Mononuclear cell (primary cell): Measurements from ENCODE around the gene COA7. TPM values are rescaled to one million over a fixed set of nuclear protein-coding genes. Genes with fewer than 3 reads are reported as not detected.

Experiments used
- H3K27me3 ChIP-seq: 2 replicates; pipeline ENCODE4 v1.6.0; 2011; ENCODE audit warnings: low read length, control low read depth; ENCODE audit not compliant: insufficient read depth
- H3K4me1 ChIP-seq: 2 replicates; pipeline ENCODE4 v1.5.1; 2011; ENCODE audit warnings: mild to moderate bottlenecking, low read length, control low read depth; ENCODE audit not compliant: insufficient read depth
- H3K4me3 ChIP-seq: 2 replicates; pipeline ENCODE4 v1.5.1; 2011; ENCODE audit warnings: mild to moderate bottlenecking, low read length, moderate library complexity
- H3K9me3 ChIP-seq: 2 replicates; pipeline ENCODE4 v1.5.1; 2011; ENCODE audit warnings: low read depth, mild to moderate bottlenecking, control low read depth, low read length
- total RNA-seq: library from RNA; depleted of rRNA; stranded (reverse); fragments of >200 nt; gene quantifications from one replicate; pipeline ENCODE4 v1.2.3, GENCODE V29; 2012

Gene COA7
- total RNA-seq, 1 donor, result 1.8 TPM

- no peak overlapping the region for H3K4me3 ChIP-seq
- no peaks in the 10 kb centered on the region for H3K4me1 ChIP-seq
- no peaks in the 10 kb centered on the region for H3K9me3 ChIP-seq
- no peaks in the 10 kb centered on the region for H3K27me3 ChIP-seq
These were observed 30.9 kb downstream of the COA7 start for GRCh38 chr1:52667290-52667689.

- Histone ChIP-seq H3K27me3 (no peaks in the 10 kb centered on the region), H3K9me3 (no peaks in the 10 kb centered on the region)
These were observed 32.9 kb downstream of the COA7 start for GRCh38 chr1:52665006-52665941.

GRCh38 chr1:52663716-52664115 is 34.4 kb downstream of the COA7 start:
- Histone ChIP-seq H3K27me3 (no peaks in the 10 kb centered on the region), H3K4me1 (no peaks in the 10 kb centered on the region), H3K9me3 (no peaks in the 10 kb centered on the region), H3K4me3 (no peak overlapping the region)

More at GRCh38 chr1:52665006-52665941, 32.9 kb downstream of the COA7 start:
- no peak overlapping the region for H3K4me3 ChIP-seq
- H3K4me1 ChIP-seq, result no peaks in the 10 kb centered on the region

GRCh38 chr1:52662645-52663313 is 35.4 kb downstream of the COA7 start:
- Histone ChIP-seq H3K4me1 (no peaks in the 10 kb centered on the region), H3K27me3 (no peaks in the 10 kb centered on the region), H3K4me3 (no peak overlapping the region), H3K9me3 (no peaks in the 10 kb centered on the region)

GRCh38 chr1:52660807-52661206 is 37.3 kb downstream of the COA7 start:
- Histone ChIP-seq H3K9me3 (no peaks in the 10 kb centered on the region), H3K4me3 (no peak overlapping the region), H3K4me1 (no peaks in the 10 kb centered on the region), H3K27me3 (no peaks in the 10 kb centered on the region)

- no peaks in the 10 kb centered on the region for H3K4me1 ChIP-seq
- H3K27me3 ChIP-seq, result no peaks in the 10 kb centered on the region
- no peak overlapping the region for H3K4me3 ChIP-seq
- H3K9me3 ChIP-seq, result no peaks in the 10 kb centered on the region
These were observed 38.1 kb downstream of the COA7 start for GRCh38 chr1:52659851-52660596.

GRCh38 chr1:52659356-52659755 is 38.8 kb downstream of the COA7 start:
- no peaks in the 10 kb centered on the region for H3K9me3 ChIP-seq
- no peaks in the 10 kb centered on the region for H3K4me1 ChIP-seq
- H3K4me3 ChIP-seq, result no peak overlapping the region
- H3K27me3 ChIP-seq, result no peaks in the 10 kb centered on the region

GRCh38 chr1:52658795-52659194 is 39.4 kb downstream of the COA7 start:
- Histone ChIP-seq H3K27me3 (no peaks in the 10 kb centered on the region), H3K4me1 (no peaks in the 10 kb centered on the region)

GRCh38 chr1:52657702-52658101 is 40.4 kb downstream of the COA7 start:
- no peaks in the 10 kb centered on the region for H3K27me3 ChIP-seq
- no peaks in the 10 kb centered on the region for H3K9me3 ChIP-seq
- H3K4me3 ChIP-seq, result no peak overlapping the region
- peaks cover 5% of the 10 kb centered on the region for H3K4me1 ChIP-seq

More at GRCh38 chr1:52658795-52659194, 39.4 kb downstream of the COA7 start:
- Histone ChIP-seq H3K4me3 (no peak overlapping the region), H3K9me3 (no peaks in the 10 kb centered on the region)

GRCh38 chr1:52654063-52654462 is 44.1 kb downstream of the COA7 start:
- H3K27me3 ChIP-seq, result no peaks in the 10 kb centered on the region
- no peak overlapping the region for H3K4me3 ChIP-seq
- peaks cover 5% of the 10 kb centered on the region for H3K4me1 ChIP-seq
- H3K9me3 ChIP-seq, result no peaks in the 10 kb centered on the region

- H3K4me1 ChIP-seq, result peaks cover 5% of the 10 kb centered on the region
- no peaks in the 10 kb centered on the region for H3K9me3 ChIP-seq
- H3K4me3 ChIP-seq, result no peak overlapping the region
- no peaks in the 10 kb centered on the region for H3K27me3 ChIP-seq
These were observed 44.8 kb downstream of the COA7 start for GRCh38 chr1:52653207-52653849.

GRCh38 chr1:52651904-52652303 is 46.2 kb downstream of the COA7 start:
- no peak overlapping the region for H3K4me3 ChIP-seq
- H3K27me3 ChIP-seq, result no peaks in the 10 kb centered on the region
- H3K9me3 ChIP-seq, result no peaks in the 10 kb centered on the region
- peaks cover 5% of the 10 kb centered on the region for H3K4me1 ChIP-seq

GRCh38 chr1:52645261-52645660 is 52.9 kb downstream of the COA7 start:
- H3K4me1 ChIP-seq, result peaks cover 19% of the 10 kb centered on the region
- no peak overlapping the region for H3K4me3 ChIP-seq
- H3K9me3 ChIP-seq, result no peaks in the 10 kb centered on the region
- H3K27me3 ChIP-seq, result no peaks in the 10 kb centered on the region

- Histone ChIP-seq H3K27me3 (no peaks in the 10 kb centered on the region), H3K4me3 (no peak overlapping the region), H3K9me3 (no peaks in the 10 kb centered on the region), H3K4me1 (peaks cover 55% of the 10 kb centered on the region)
These were observed 56.8 kb downstream of the COA7 start for GRCh38 chr1:52641307-52641706.
